ENCODE results near the gene SCFD2.

DNA sequence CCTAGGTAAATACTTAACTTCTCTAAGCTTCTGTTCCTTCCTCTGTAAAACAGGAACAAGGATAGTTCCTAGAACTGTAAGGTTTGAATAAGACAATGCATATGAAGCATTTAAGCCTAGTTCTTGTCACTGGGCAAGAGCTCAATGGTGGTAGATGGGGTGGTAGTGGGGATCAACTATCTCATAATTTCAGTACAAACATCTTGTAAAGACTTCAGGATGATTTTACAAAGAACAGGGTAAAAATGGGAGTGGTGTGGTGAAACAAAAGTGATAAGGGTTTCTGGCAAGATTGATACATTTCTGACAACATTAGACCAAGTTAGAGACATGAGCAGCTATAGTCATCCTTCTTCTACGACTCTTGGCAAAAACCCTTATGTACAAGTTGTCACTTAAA lies 137.8 kb downstream of the SCFD2 start:
- TF ChIP-seq, protein P1, sequence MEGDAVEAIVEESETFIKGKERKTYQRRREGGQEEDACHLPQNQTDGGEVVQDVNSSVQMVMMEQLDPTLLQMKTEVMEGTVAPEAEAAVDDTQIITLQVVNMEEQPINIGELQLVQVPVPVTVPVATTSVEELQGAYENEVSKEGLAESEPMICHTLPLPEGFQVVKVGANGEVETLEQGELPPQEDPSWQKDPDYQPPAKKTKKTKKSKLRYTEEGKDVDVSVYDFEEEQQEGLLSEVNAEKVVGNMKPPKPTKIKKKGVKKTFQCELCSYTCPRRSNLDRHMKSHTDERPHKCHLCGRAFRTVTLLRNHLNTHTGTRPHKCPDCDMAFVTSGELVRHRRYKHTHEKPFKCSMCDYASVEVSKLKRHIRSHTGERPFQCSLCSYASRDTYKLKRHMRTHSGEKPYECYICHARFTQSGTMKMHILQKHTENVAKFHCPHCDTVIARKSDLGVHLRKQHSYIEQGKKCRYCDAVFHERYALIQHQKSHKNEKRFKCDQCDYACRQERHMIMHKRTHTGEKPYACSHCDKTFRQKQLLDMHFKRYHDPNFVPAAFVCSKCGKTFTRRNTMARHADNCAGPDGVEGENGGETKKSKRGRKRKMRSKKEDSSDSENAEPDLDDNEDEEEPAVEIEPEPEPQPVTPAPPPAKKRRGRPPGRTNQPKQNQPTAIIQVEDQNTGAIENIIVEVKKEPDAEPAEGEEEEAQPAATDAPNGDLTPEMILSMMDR (conservative IDR thresholded peaks at IDR 0.05; ENCODE audit: low read depth, low read length), result no peak
- no peak for TF ChIP-seq EZH2 (IDR thresholded peaks at IDR 0.05; ENCODE audit: low read length, unreplicated experiment)

Data from PC-3 (cell line).